Colonic mucosa (tissue), 4 donors: Measurements from ENCODE around the gene PRICKLE2. TPM values are rescaled to one million over a fixed set of nuclear protein-coding genes. Genes with fewer than 3 reads are reported as not detected.

Experiments used
- DNase-seq: peaks from one replicate; pipeline ENCODE4 v3.0.0-alpha.2; 2020
- H3K27ac ChIP-seq: fragments of 200-600 bp; one replicate; pipeline ENCODE4 v1.8.0; 2021
- H3K27me3 ChIP-seq: fragments of 200-600 bp; one replicate; pipeline ENCODE4 v1.8.0; 2021
- H3K36me3 ChIP-seq: fragments of 200-600 bp; one replicate; pipeline ENCODE4 v1.8.0; 2021
- H3K4me1 ChIP-seq: fragments of 200-600 bp; one replicate; pipeline ENCODE4 v1.8.0; 2021; ENCODE audit warnings: mild to moderate bottlenecking
- H3K4me3 ChIP-seq: fragments of 200-600 bp; one replicate; pipeline ENCODE4 v1.8.0; 2021
- H3K9ac ChIP-seq, 2 donors: one replicate each; pipeline ENCODE4 v1.7.0; 2013; ENCODE audit warnings: control low read depth in 2 of 2, low read depth in 2 of 2, low read length in 2 of 2
- H3K9me3 ChIP-seq: fragments of 200-600 bp; one replicate; pipeline ENCODE4 v1.8.0; 2021
- CTCF ChIP-seq: fragments of 200-600 bp; IDR thresholded peaks from one replicate; pipeline ENCODE4 v1.8.0; 2022; ENCODE audit warnings: antibody characterized with exemption, mild to moderate bottlenecking
- intact Hi-C: fragments of 100-400 bp; cut with DNase I; formaldehyde crosslinking; loops from one replicate; pipeline ENCODE4 v1.14.1; 2022
- total RNA-seq, 2 donors: library from RNA; stranded (reverse); fragmentation: NEBNext Ultra II Directional in 1 of 2; extraction: Animal tissue kit (Norgen Biotek cat#: 25700) in 1 of 2; gene quantifications; one replicate each; pipeline ENCODE4 v1.2.1, GENCODE V29; 2021
- donor health status: healthy.
- donor health status: DM: no; HTN: no; CAD: no.
- donor health status: DM: no; HTN: no; CAD: no.

PRICKLE2 gene
- total RNA-seq, 2 donors from 2014 or later: 4.4 to 7.6 TPM

- Histone ChIP-seq H3K9me3 (no peaks in the 10 kb centered on the region), H3K9ac (no peak overlapping the region), H3K27ac (no peak overlapping the region), H3K4me1 (no peaks in the 10 kb centered on the region), H3K36me3 (no peaks in the 10 kb centered on the region), H3K27me3 (no peaks in the 10 kb centered on the region), H3K4me3 (no peak overlapping the region)
- intact Hi-C loops: no loop called here
- no peak for DNase-seq
- TF ChIP-seq CTCF: no peak
Observed at GRCh38 chr3:64120876-64121275, 104.4 kb downstream of the PRICKLE2 start.

DNA sequence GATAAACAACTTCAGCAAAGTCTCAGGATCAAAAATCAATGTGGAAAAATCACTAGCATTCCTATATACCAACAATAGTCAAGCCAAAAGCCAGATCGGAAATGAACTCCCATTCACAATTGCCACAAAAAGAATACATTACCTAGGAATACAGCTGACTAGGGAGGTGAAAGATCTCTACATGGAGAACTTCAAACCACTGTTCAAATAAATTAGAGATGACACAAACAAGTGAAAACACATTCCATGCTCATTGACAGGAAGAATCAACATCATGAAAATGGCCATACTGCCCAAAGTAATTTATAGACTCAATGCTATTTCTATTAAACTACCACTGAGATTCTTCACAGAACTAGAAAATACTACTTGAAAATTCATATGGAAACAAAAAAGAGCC lies 107.8 kb downstream of the PRICKLE2 start:
- no peaks in the 10 kb centered on the region for H3K4me1 ChIP-seq

DNA sequence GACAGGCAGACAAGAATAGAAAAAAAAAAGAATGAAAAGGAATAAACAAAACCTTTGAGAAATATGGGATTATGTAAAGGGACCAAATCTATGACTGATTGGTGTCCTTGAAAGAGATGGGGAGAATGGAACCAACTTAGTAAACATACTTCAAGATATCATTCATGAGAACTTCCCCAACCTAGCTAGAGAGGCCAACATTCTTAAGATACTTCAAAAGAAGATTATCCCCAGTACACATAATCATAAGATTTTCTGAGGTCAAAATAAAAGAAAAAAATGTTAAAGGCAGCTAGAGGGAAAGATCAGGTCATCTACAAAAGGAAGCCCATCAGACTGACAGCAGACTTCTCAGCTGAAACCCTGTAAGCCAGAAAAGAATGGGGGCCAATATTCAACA lies 110.6 kb downstream of the PRICKLE2 start:
- H3K27ac ChIP-seq: no peak overlapping the region
- H3K9me3 ChIP-seq: no peaks in the 10 kb centered on the region
- no peak overlapping the region for H3K9ac ChIP-seq
- intact Hi-C loops: no loop called here
- no peaks in the 10 kb centered on the region for H3K27me3 ChIP-seq
- TF ChIP-seq CTCF: no peak
- no peaks in the 10 kb centered on the region for H3K36me3 ChIP-seq
- no peak for DNase-seq
- no peaks in the 10 kb centered on the region for H3K4me1 ChIP-seq
- H3K4me3 ChIP-seq: no peak overlapping the region

More for the DNA sequence above, 107.8 kb downstream of the PRICKLE2 start:
- no peak overlapping the region for H3K27ac ChIP-seq
- no peak overlapping the region for H3K4me3 ChIP-seq
- no peak for DNase-seq
- no peak overlapping the region for H3K9ac ChIP-seq
- H3K36me3 ChIP-seq: no peaks in the 10 kb centered on the region
- intact Hi-C loops: no loop called here
- H3K27me3 ChIP-seq: no peaks in the 10 kb centered on the region
- H3K9me3 ChIP-seq: no peaks in the 10 kb centered on the region
- TF ChIP-seq CTCF: no peak

DNA sequence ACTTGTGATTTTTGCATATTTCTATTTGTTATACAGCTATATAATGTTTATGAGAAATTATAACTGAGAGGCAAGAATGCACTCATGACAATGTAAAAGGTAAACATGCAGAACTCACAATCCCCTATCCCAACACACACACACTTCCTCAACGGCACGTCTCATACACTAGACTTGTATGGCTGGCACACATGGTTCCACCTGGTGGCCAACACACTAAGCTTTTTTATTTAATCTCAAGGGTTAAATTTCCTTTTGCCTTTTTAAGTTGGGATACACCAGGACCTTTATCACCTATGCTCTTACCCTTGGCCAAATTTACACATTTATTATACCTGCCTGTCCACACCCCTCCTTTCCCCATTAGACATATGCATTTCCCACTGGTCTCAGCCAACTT lies 113.4 kb downstream of the PRICKLE2 start:
- intact Hi-C loops: no loop called here
- TF ChIP-seq CTCF: no peak
- no peaks in the 10 kb centered on the region for H3K9me3 ChIP-seq
- H3K9ac ChIP-seq: no peak overlapping the region
- no peaks in the 10 kb centered on the region for H3K4me1 ChIP-seq
- no peak overlapping the region for H3K4me3 ChIP-seq
- DNase-seq: no peak
- H3K27me3 ChIP-seq: no peaks in the 10 kb centered on the region
- no peak overlapping the region for H3K27ac ChIP-seq
- no peaks in the 10 kb centered on the region for H3K36me3 ChIP-seq

DNA sequence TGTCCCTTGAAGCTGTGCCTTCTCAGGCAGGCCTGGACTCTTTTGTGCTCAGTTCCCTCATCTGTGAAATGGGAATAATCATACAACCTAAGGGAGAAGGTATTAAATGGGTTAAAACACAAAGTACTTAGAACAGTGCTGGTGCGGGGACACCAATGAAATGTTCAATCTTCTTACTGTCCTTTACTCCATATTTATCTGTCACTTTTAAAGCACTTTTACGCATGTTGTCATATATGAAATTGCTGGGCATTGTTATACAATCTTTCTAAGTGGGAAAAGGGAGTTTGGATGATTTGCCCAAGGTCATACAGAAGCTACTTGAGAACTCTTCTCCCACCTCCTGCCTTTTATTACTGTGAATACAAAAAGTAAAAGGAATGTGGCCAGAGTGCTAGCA lies 114.2 kb downstream of the PRICKLE2 start:
- Histone ChIP-seq H3K9me3 (no peaks in the 10 kb centered on the region), H3K9ac (no peak overlapping the region), H3K4me1 (no peaks in the 10 kb centered on the region), H3K27ac (no peak overlapping the region), H3K36me3 (no peaks in the 10 kb centered on the region), H3K27me3 (no peaks in the 10 kb centered on the region), H3K4me3 (no peak overlapping the region)
- intact Hi-C loops: no loop called here
- no peak for TF ChIP-seq CTCF
- DNase-seq: no peak

- H3K9me3 ChIP-seq: no peaks in the 10 kb centered on the region
- intact Hi-C loops: no loop called here
- H3K27ac ChIP-seq: no peak overlapping the region
- no peak for TF ChIP-seq CTCF
- H3K27me3 ChIP-seq: no peaks in the 10 kb centered on the region
- DNase-seq: no peak
- no peak overlapping the region for H3K4me3 ChIP-seq
- H3K36me3 ChIP-seq: no peaks in the 10 kb centered on the region
- no peak overlapping the region for H3K9ac ChIP-seq
- H3K4me1 ChIP-seq: no peaks in the 10 kb centered on the region
Observed at GRCh38 chr3:64110071-64110470, 115.2 kb downstream of the PRICKLE2 start.
